ENCODE data around the gene THRA.

GRCh38 chr17:40110026-40110845 lies 47.5 kb downstream of the THRA start:
- no peak for TF ChIP-seq CTCF (IDR thresholded peaks at IDR 0.05; ENCODE audit: low read depth, low read length, poor library complexity, severe bottlenecking)
- TF ChIP-seq EZH2phosphoT487 (IDR thresholded peaks at IDR 0.05; ENCODE audit: borderline replicate concordance, low read length): no peak

Data from DOHH2 (cell line).